Epithelial cell of proximal tubule (primary cell): ENCODE measurements around the gene ING2. TPM values are rescaled to one million over a fixed set of nuclear protein-coding genes. Genes with fewer than 3 reads are reported as not detected.

ENCODE experiments used
- DNase-seq: peaks from one replicate; pipeline ENCODE4 v3.0.0-alpha.2; 2011; ENCODE audit warnings: low read depth
- H3K4me3 ChIP-seq: 2 replicates; pipeline ENCODE4 v1.5.1; 2011; ENCODE audit warnings: low read depth, mild to moderate bottlenecking, low read length
- CTCF ChIP-seq: conservative IDR thresholded peaks from 2 replicates; pipeline ENCODE4 v1.5.1; 2012; ENCODE audit warnings: low read depth, mild to moderate bottlenecking, low read length
- total RNA-seq: library from RNA; depleted of rRNA; stranded (reverse); fragments of >200 nt; gene quantifications from 2 replicates; pipeline ENCODE4 v1.2.3, GENCODE V29; 2015

The ING2 gene
- total RNA-seq, 1 donor from 2014 or later: 32.4 TPM

GRCh38 chr4:183503497-183504063, 1.3 kb upstream of the ING2 start:
- peak overlapping the region; percentile 84 for H3K4me3 ChIP-seq
- no peak for DNase-seq
- TF ChIP-seq CTCF: no peak

GRCh38 chr4:183504064-183504929, 561 bp upstream of the ING2 start:
- peak; percentile 57 for DNase-seq
- TF ChIP-seq CTCF: peak; percentile 40
- peak overlapping the region; percentile 84 for H3K4me3 ChIP-seq

- peak overlapping the region; percentile 84 for H3K4me3 ChIP-seq
- TF ChIP-seq CTCF: no peak
- no peak for DNase-seq
Observed at GRCh38 chr4:183505611-183506388, 942 bp downstream of the ING2 start.

- no peak for TF ChIP-seq CTCF
- no peak for DNase-seq
- H3K4me3 ChIP-seq: peak overlapping the region; percentile 84
Observed at GRCh38 chr4:183506389-183506735, 1.5 kb downstream of the ING2 start.

GRCh38 chr4:183507925-183508696, 3.3 kb downstream of the ING2 start:
- no peak overlapping the region for H3K4me3 ChIP-seq
- TF ChIP-seq CTCF: no peak

GRCh38 chr4:183508697-183509335, 4.0 kb downstream of the ING2 start:
- no peak for TF ChIP-seq CTCF
- DNase-seq: no peak
- no peak overlapping the region for H3K4me3 ChIP-seq

More at GRCh38 chr4:183507925-183508696, 3.3 kb downstream of the ING2 start:
- no peak for DNase-seq
